Vagina (tissue), 2 donors: Measurements from ENCODE around the gene MCOLN1.

Source experiments
- POLR2AphosphoS5 ChIP-seq, 2 donors: sonication (generic); formaldehyde crosslinking; IDR thresholded peaks; one replicate each; pipeline ENCODE4 v1.9.0; 2017; ENCODE audit warnings: antibody characterized with exemption in 2 of 2, mild to moderate bottlenecking in 2 of 2, low read depth in 1 of 2; ENCODE audit not compliant: insufficient read depth in 1 of 2
- TF ChIP-seq, protein P1 (sequence below), 3 experiments: fragments of 450-650 bp in 2 of 3; fragments of 200-600 bp in 1 of 3; sonication (generic) in 1 of 3; IDR thresholded peaks; one replicate each; pipeline ENCODE4 v1.5.1; 2017 to 2019; ENCODE audit warnings: antibody characterized with exemption in 3 of 3, mild to moderate bottlenecking in 2 of 3, moderate library complexity in 2 of 3

GRCh38 chr19:7524523-7524922 is 2.1 kb downstream of the MCOLN1 start:
- TF ChIP-seq, protein P1, sequence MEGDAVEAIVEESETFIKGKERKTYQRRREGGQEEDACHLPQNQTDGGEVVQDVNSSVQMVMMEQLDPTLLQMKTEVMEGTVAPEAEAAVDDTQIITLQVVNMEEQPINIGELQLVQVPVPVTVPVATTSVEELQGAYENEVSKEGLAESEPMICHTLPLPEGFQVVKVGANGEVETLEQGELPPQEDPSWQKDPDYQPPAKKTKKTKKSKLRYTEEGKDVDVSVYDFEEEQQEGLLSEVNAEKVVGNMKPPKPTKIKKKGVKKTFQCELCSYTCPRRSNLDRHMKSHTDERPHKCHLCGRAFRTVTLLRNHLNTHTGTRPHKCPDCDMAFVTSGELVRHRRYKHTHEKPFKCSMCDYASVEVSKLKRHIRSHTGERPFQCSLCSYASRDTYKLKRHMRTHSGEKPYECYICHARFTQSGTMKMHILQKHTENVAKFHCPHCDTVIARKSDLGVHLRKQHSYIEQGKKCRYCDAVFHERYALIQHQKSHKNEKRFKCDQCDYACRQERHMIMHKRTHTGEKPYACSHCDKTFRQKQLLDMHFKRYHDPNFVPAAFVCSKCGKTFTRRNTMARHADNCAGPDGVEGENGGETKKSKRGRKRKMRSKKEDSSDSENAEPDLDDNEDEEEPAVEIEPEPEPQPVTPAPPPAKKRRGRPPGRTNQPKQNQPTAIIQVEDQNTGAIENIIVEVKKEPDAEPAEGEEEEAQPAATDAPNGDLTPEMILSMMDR (IDR thresholded peaks at IDR 0.05), result no peak
- TF ChIP-seq POLR2AphosphoS5 (IDR thresholded peaks at IDR 0.05; ENCODE audit: insufficient read depth in 1 of 2, low read depth in 1 of 2), result no peak
